Caco-2 (cell line): Measurements from ENCODE around the gene CFAP299. TPM values are rescaled to one million over a fixed set of nuclear protein-coding genes. Genes with fewer than 3 reads are reported as not detected.

Experiments
- BruUV-seq: library from RNA; stranded (reverse); fragments of 400-500 nt; replicated peaks from 2 replicates; lab custom pipeline; 2021; lab: Mats Ljungman, UMichigan
- CTCF ChIA-PET: fragments of 300-600 bp; sonication (Branson Sonifier 250); formaldehyde crosslinking; loops from one replicate; lab custom pipeline; 2022; ENCODE audit warnings: antibody characterized with exemption; lab: Charles Lee
- POLR2A ChIA-PET: fragments of 300-600 bp; sonication (Branson Sonifier 250); formaldehyde crosslinking; loops from one replicate; lab custom pipeline; 2022; ENCODE audit warnings: antibody characterized with exemption; lab: Charles Lee
- DNase-seq, 2 experiments: peaks; one replicate each; pipeline versions ENCODE4 v3.0.0 to v3.0.0-alpha.2; 2020 to 2022
- H3K27me3 ChIP-seq: replicated peaks from 2 replicates; pipeline ENCODE4 v1.6.0; 2011; ENCODE audit warnings: low read length; ENCODE audit not compliant: control insufficient read depth, insufficient read depth
- H3K36me3 ChIP-seq: 2 replicates; pipeline ENCODE4 v1.5.1; 2011; ENCODE audit warnings: low read length; ENCODE audit not compliant: control insufficient read depth, insufficient read depth
- H3K4me1 ChIP-seq: fragments of 250-450 bp; sonication (Bioruptor Pico); 2 replicates; pipeline ENCODE4 v1.5.1; 2020; ENCODE audit warnings: mild to moderate bottlenecking
- H3K4me3 ChIP-seq: 2 replicates; pipeline ENCODE4 v1.5.1; 2011; ENCODE audit warnings: low read depth, mild to moderate bottlenecking, control low read depth, low read length
- H3K9me3 ChIP-seq: fragments of 250-450 bp; sonication (Bioruptor Pico); 2 replicates; pipeline ENCODE4 v1.5.1; 2020; ENCODE audit warnings: mild to moderate bottlenecking, moderate library complexity
- H3K27ac Mint-ChIP-seq: one replicate; pipeline ENCODE4 v1.8.0; 2022; ENCODE audit warnings: mixed read lengths; ENCODE audit not compliant: unreplicated experiment
- H3K27me3 Mint-ChIP-seq: one replicate; pipeline ENCODE4 v1.8.0; 2022; ENCODE audit warnings: mixed read lengths; ENCODE audit not compliant: insufficient read depth, unreplicated experiment
- H3K36me3 Mint-ChIP-seq: one replicate; pipeline ENCODE4 v1.8.0; 2022; ENCODE audit warnings: mild to moderate bottlenecking, mixed read lengths; ENCODE audit not compliant: insufficient read depth, unreplicated experiment
- H3K4me1 Mint-ChIP-seq: one replicate; pipeline ENCODE4 v1.8.0; 2022; ENCODE audit warnings: low read depth, mixed read lengths; ENCODE audit not compliant: unreplicated experiment
- H3K4me3 Mint-ChIP-seq: one replicate; pipeline ENCODE4 v1.8.0; 2022; ENCODE audit warnings: mild to moderate bottlenecking, moderate library complexity, mixed read lengths; ENCODE audit not compliant: unreplicated experiment
- H3K9me3 Mint-ChIP-seq: one replicate; pipeline ENCODE4 v1.8.0; 2022; ENCODE audit warnings: mixed read lengths; ENCODE audit not compliant: unreplicated experiment
- intact Hi-C: fragments of 100-400 bp; cut with micrococcal nuclease; formaldehyde crosslinking; loops from one replicate; pipeline ENCODE4 v1.10.0; 2022; ENCODE audit not compliant: unreplicated experiment
- total RNA-seq: library from RNA; stranded (reverse); gene quantifications from 2 replicates; pipeline ENCODE4 v1.2.3, GENCODE V29; 2022
- TF ChIP-seq, protein P1 (sequence below), 2 experiments: fragments of 200-600 bp in 1 of 2; IDR thresholded peaks; 1 replicate in 1 of 2; 2 replicates in 1 of 2; pipeline versions ENCODE4 v1.5.1 to v1.8.0; 2011 to 2022; ENCODE audit warnings: antibody characterized with exemption in 1 of 2, control low read depth in 1 of 2, inconsistent platforms in 1 of 2, low read depth in 1 of 2, low read length in 1 of 2, mild to moderate bottlenecking in 1 of 2, moderate library complexity in 1 of 2; ENCODE audit not compliant: insufficient read depth in 1 of 2, severe bottlenecking in 1 of 2, unreplicated experiment in 1 of 2

Gene CFAP299
- total RNA-seq, 1 experiment from 2014 or later: not detected

DNA sequence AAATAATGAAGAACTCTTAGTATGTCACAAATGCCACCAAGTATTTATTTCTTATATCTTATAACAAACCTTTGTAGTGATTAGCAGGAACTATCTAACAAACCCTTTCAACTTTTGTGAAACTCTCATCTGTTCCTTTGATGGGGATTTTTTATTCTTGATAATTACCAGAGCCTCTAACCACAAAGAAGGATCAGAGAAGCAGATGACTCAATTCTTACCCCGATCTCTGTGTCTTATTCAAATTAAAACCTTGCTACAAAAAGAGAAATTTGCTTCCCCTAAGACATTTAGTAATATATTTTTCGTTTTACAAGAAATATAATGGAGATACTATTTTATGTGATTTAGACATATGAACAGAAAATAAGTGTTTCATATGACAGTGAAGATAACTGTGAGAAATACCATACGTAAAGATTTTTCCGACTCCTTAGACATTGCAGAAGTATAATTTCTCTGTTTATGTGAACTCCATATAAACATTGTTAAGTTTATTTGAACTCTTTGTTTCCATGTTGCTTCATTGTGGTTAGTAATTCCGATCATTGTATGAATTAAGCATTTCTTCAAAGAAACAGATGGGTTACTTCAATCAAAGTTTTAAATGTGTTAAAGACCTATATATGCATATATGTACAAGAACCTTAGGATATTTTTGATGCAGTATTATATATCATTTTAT lies 205.4 kb downstream of the CFAP299 start:
- DNase-seq: no peak
- H3K27me3 ChIP-seq: no peaks in the 10 kb centered on the region; the same call in 1 of the 2 replicates
- H3K27ac Mint-ChIP-seq: no peak overlapping the region
- H3K4me3 ChIP-seq: no peak overlapping the region
- BruUV-seq: no TSS peak
- H3K9me3 ChIP-seq: no peaks in the 10 kb centered on the region
- H3K36me3 Mint-ChIP-seq: no peaks in the 10 kb centered on the region
- no peaks in the 10 kb centered on the region for H3K36me3 ChIP-seq
- ChIA-PET CTCF (no interaction called here), POLR2A (no interaction called here)
- H3K4me1 ChIP-seq: no peaks in the 10 kb centered on the region
- no peaks in the 10 kb centered on the region for H3K4me1 Mint-ChIP-seq
- no peaks in the 10 kb centered on the region for H3K9me3 Mint-ChIP-seq
- no peaks in the 10 kb centered on the region for H3K27me3 Mint-ChIP-seq
- TF ChIP-seq, protein P1, sequence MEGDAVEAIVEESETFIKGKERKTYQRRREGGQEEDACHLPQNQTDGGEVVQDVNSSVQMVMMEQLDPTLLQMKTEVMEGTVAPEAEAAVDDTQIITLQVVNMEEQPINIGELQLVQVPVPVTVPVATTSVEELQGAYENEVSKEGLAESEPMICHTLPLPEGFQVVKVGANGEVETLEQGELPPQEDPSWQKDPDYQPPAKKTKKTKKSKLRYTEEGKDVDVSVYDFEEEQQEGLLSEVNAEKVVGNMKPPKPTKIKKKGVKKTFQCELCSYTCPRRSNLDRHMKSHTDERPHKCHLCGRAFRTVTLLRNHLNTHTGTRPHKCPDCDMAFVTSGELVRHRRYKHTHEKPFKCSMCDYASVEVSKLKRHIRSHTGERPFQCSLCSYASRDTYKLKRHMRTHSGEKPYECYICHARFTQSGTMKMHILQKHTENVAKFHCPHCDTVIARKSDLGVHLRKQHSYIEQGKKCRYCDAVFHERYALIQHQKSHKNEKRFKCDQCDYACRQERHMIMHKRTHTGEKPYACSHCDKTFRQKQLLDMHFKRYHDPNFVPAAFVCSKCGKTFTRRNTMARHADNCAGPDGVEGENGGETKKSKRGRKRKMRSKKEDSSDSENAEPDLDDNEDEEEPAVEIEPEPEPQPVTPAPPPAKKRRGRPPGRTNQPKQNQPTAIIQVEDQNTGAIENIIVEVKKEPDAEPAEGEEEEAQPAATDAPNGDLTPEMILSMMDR (IDR thresholded peaks at IDR 0.05; ENCODE audit: insufficient read depth in 1 of 2, low read depth in 1 of 2, low read length in 1 of 2, severe bottlenecking in 1 of 2, unreplicated experiment in 1 of 2): no peak
- intact Hi-C loops: no loop called here
- no peak overlapping the region for H3K4me3 Mint-ChIP-seq

GRCh38 chr4:80542747-80543146 lies 207.2 kb downstream of the CFAP299 start:
- POLR2A ChIA-PET: no interaction called here
- no peak overlapping the region for H3K27ac Mint-ChIP-seq

DNA sequence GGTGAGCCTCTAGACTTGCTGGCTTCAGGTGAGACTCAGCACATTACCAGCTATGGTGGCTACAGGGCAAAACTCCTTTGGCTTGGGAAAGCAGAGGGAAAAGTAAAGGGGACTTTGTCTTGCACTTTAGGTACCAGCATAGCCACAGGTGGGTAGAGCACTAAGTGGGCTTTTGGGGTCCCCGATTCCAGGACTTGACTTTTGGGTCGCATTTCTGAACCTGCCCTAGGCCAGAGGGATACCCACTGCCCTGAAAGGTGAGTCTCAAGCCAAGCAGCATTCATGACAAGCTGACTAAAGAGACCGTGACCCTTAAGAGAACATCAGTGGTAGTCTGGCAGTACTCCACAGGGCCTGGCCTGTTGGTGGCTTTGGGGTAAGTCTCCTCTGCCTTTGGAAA lies 224.8 kb downstream of the CFAP299 start:
- intact Hi-C loops: loop anchor here (10.0 kb wide), 1 partner anchor 196 kb away; no protein-coding TSS in a partner anchor
- Histone ChIP-seq H3K4me1 (no peaks in the 10 kb centered on the region), H3K27me3 (no peaks in the 10 kb centered on the region), H3K36me3 (no peaks in the 10 kb centered on the region), H3K4me3 (no peak overlapping the region), H3K9me3 (no peaks in the 10 kb centered on the region)
- Mint-ChIP-seq H3K4me1 (no peaks in the 10 kb centered on the region), H3K27me3 (peaks cover 2% of the 10 kb centered on the region), H3K27ac (no peak overlapping the region), H3K9me3 (no peaks in the 10 kb centered on the region), H3K4me3 (no peak overlapping the region), H3K36me3 (no peaks in the 10 kb centered on the region)
- no peak for DNase-seq
- TF ChIP-seq, protein P1 (IDR thresholded peaks at IDR 0.05; ENCODE audit: insufficient read depth in 1 of 2, low read depth in 1 of 2, low read length in 1 of 2, severe bottlenecking in 1 of 2, unreplicated experiment in 1 of 2): no peak
- no TSS peak for BruUV-seq
- ChIA-PET POLR2A (no interaction called here), CTCF (no interaction called here)

More at GRCh38 chr4:80542747-80543146, 207.2 kb downstream of the CFAP299 start:
- TF ChIP-seq, protein P1 (IDR thresholded peaks at IDR 0.05; ENCODE audit: insufficient read depth in 1 of 2, low read depth in 1 of 2, low read length in 1 of 2, severe bottlenecking in 1 of 2, unreplicated experiment in 1 of 2): no peak
- no peaks in the 10 kb centered on the region for H3K27me3 Mint-ChIP-seq
- no peak overlapping the region for H3K4me3 Mint-ChIP-seq
- no peak for DNase-seq
- intact Hi-C loops: no loop called here
- H3K4me1 Mint-ChIP-seq: no peaks in the 10 kb centered on the region
- no peaks in the 10 kb centered on the region for H3K4me1 ChIP-seq
- H3K9me3 Mint-ChIP-seq: no peaks in the 10 kb centered on the region
- H3K4me3 ChIP-seq: no peak overlapping the region
- no TSS peak for BruUV-seq
- H3K36me3 ChIP-seq: no peaks in the 10 kb centered on the region
- H3K36me3 Mint-ChIP-seq: no peaks in the 10 kb centered on the region
- H3K27me3 ChIP-seq: no peaks in the 10 kb centered on the region; the same call in 1 of the 2 replicates
- H3K9me3 ChIP-seq: no peaks in the 10 kb centered on the region
- CTCF ChIA-PET: no interaction called here
